Fibroblast of lung (primary cell): Measurements from ENCODE around the gene RBP7. TPM values are rescaled to one million over a fixed set of nuclear protein-coding genes. Genes with fewer than 3 reads are reported as not detected.

Source experiments
- DNase-seq, 2 donors: peaks; one replicate each; pipeline versions ENCODE4 v3.0.0 to v3.0.0-alpha.2; 2010; ENCODE audit warnings: low read depth in 2 of 2
- H2AFZ ChIP-seq: 2 replicates; pipeline ENCODE4 v1.5.1; 2012; ENCODE audit warnings: low read length, control low read depth, inconsistent platforms
- H3K27ac ChIP-seq: 2 replicates; pipeline ENCODE4 v1.5.1; 2011; ENCODE audit warnings: low read length, control low read depth; ENCODE audit not compliant: insufficient read depth
- H3K27me3 ChIP-seq: 2 replicates; pipeline ENCODE4 v1.5.1; 2011; ENCODE audit warnings: mild to moderate bottlenecking, low read length; ENCODE audit not compliant: control insufficient read depth, insufficient read depth
- H3K36me3 ChIP-seq: 2 replicates; pipeline ENCODE4 v1.5.1; 2011; ENCODE audit warnings: low read length; ENCODE audit not compliant: control insufficient read depth, insufficient read depth
- H3K4me1 ChIP-seq: 2 replicates; pipeline ENCODE4 v1.5.1; 2011; ENCODE audit warnings: low read length; ENCODE audit not compliant: control insufficient read depth, insufficient read depth; ENCODE audit errors: extremely low read depth
- H3K4me2 ChIP-seq: 2 replicates; pipeline ENCODE4 v1.5.1; 2011; ENCODE audit warnings: low read length, control low read depth; ENCODE audit not compliant: insufficient read depth; ENCODE audit errors: extremely low read depth
- H3K4me3 ChIP-seq, 4 experiments: fragments of 200-600 bp in 1 of 4; sonication (generic) in 1 of 4; replicated peaks in 1 of 4; 2 replicates each; pipeline ENCODE4 v1.5.1; 2011 to 2016; ENCODE audit warnings: low read length in 4 of 4, low read depth in 3 of 4, mild to moderate bottlenecking in 3 of 4, control low read depth in 2 of 4, inconsistent platforms in 1 of 4, mixed read lengths in 1 of 4; ENCODE audit not compliant: insufficient read depth in 1 of 4; ENCODE audit errors: control extremely low read depth in 1 of 4
- H3K79me2 ChIP-seq: 2 replicates; pipeline ENCODE4 v1.5.1; 2012; ENCODE audit warnings: mild to moderate bottlenecking, low read length, inconsistent platforms; ENCODE audit not compliant: control insufficient read depth, insufficient read depth
- H3K9ac ChIP-seq: 2 replicates; pipeline ENCODE4 v1.5.1; 2011; ENCODE audit warnings: mild to moderate bottlenecking, low read length, control low read depth; ENCODE audit not compliant: insufficient read depth
- H3K9me3 ChIP-seq: 2 replicates; pipeline ENCODE4 v1.5.1; 2012; ENCODE audit warnings: low read depth, low read length; ENCODE audit not compliant: control insufficient read depth, insufficient read depth
- H4K20me1 ChIP-seq: 2 replicates; pipeline ENCODE4 v1.5.1; 2011; ENCODE audit warnings: low read length; ENCODE audit not compliant: control insufficient read depth, insufficient read depth; ENCODE audit errors: extremely low read depth
- EZH2 ChIP-seq: IDR thresholded peaks from 2 replicates; pipeline ENCODE4 v1.5.1; 2012; ENCODE audit warnings: low read length, control low read depth, mild to moderate bottlenecking; ENCODE audit errors: missing control alignments
- polyA plus RNA-seq, 2 donors: library from polyadenylated mRNA; depleted of rRNA in 1 of 2; stranded (reverse) in 1 of 2; unstranded in 1 of 2; fragments of >200 nt; gene quantifications; 2 replicates each; pipeline ENCODE4 v1.2.1, GENCODE V29; 2011 to 2012; ENCODE audit warnings: missing spikeins in 1 of 2
- total RNA-seq: library from RNA; depleted of rRNA; stranded (reverse); fragments of >200 nt; gene quantifications from 2 replicates; pipeline ENCODE4 v1.2.1, GENCODE V29; 2014
- TF ChIP-seq, protein P1 (sequence below), 2 donors: IDR thresholded peaks in 1 of 2; conservative IDR thresholded peaks in 1 of 2; 1 replicate in 1 of 2; 2 replicates in 1 of 2; pipeline ENCODE4 v1.5.1; 2011 to 2012; ENCODE audit warnings: low read length in 2 of 2, control low read depth in 1 of 2, inconsistent platforms in 1 of 2, low read depth in 1 of 2, mild to moderate bottlenecking in 1 of 2

The RBP7 gene
- total and polyA plus RNA-seq, 2 donors (not counting 1 experiment from before 2014, with no cell fraction given) = not detected

DNA sequence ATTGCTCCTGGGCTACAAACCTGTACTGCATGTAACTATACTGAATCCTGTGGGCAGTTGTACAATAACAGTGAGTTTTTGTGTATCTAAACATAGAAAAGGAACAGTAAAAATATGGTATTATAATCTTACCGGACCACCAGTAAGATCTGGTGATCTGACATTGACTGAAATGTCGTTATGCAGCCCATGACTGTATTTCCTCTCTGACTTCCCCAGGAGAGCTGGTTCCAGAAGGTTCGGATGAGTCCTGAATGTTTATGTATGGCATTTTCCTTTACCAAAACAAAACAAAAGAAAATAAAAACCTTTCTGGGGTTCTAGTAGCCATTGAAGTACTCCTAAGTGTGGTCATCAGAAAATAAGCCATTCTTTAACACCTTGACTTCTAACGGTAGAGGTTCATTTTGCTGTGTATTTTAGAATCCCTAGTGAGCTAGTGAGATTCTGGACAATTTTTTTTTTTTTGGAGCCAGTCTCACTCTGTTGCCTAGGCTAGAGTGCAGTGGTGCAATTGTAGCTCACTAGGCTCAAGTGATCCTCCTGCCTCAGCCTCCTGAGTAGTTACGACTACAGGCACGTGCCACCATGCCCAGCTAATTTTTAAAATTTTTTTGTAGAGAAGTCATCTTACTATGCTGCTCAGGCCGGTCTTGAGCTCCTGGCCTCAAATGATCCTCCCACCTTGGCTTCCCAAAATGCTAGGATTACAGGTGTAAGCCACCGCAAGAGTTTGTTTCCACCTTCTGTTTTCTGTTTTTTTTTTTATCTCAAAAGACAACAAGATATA is 63.5 kb downstream of the RBP7 start:
- no peak overlapping the region for H3K9ac ChIP-seq
- H3K27ac ChIP-seq = no peak overlapping the region
- H3K4me1 ChIP-seq = peaks cover 8% of the 10 kb centered on the region
- no peak overlapping the region for H3K4me2 ChIP-seq
- TF ChIP-seq, protein P1, sequence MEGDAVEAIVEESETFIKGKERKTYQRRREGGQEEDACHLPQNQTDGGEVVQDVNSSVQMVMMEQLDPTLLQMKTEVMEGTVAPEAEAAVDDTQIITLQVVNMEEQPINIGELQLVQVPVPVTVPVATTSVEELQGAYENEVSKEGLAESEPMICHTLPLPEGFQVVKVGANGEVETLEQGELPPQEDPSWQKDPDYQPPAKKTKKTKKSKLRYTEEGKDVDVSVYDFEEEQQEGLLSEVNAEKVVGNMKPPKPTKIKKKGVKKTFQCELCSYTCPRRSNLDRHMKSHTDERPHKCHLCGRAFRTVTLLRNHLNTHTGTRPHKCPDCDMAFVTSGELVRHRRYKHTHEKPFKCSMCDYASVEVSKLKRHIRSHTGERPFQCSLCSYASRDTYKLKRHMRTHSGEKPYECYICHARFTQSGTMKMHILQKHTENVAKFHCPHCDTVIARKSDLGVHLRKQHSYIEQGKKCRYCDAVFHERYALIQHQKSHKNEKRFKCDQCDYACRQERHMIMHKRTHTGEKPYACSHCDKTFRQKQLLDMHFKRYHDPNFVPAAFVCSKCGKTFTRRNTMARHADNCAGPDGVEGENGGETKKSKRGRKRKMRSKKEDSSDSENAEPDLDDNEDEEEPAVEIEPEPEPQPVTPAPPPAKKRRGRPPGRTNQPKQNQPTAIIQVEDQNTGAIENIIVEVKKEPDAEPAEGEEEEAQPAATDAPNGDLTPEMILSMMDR (conservative IDR thresholded peaks at IDR 0.05 in 1 of 2, IDR thresholded peaks at IDR 0.05 in 1 of 2; ENCODE audit: low read depth in 1 of 2, low read length in 2 of 2) = no peak
- TF ChIP-seq EZH2 = no peak
- H3K27me3 ChIP-seq = no peaks in the 10 kb centered on the region
- DNase-seq = no peak
- no peaks in the 10 kb centered on the region for H3K36me3 ChIP-seq
- H3K9me3 ChIP-seq = no peaks in the 10 kb centered on the region
- H2AFZ ChIP-seq = no peak overlapping the region
- peaks cover 31% of the 10 kb centered on the region for H3K79me2 ChIP-seq
- no peak overlapping the region for H3K4me3 ChIP-seq
- peaks cover 2% of the 10 kb centered on the region for H4K20me1 ChIP-seq

DNA sequence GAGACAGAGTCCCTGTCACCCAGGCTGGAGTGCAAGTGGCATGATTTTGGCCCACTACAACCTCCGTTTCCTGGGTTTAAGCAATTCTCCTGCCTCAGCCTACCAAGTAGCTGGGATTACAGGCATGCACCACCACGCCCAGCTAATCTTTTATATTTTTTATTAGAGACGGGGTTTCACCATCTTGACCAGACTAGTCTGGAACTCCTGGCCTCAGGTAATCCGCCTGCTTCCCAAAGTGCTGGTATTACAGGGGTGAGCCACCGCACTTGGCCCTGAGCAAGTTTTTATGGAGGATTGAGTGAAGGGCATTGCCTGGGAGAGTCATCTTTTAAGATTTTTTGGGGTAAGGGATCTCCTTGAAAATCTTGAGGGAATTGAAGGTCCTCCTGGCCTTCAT is 64.2 kb downstream of the RBP7 start:
- no peaks in the 10 kb centered on the region for H3K36me3 ChIP-seq
- H2AFZ ChIP-seq = no peak overlapping the region
- no peak overlapping the region for H3K27ac ChIP-seq
- DNase-seq = no peak
- no peaks in the 10 kb centered on the region for H3K9me3 ChIP-seq
- no peak overlapping the region for H3K9ac ChIP-seq
- H3K27me3 ChIP-seq = no peaks in the 10 kb centered on the region
- H3K4me3 ChIP-seq = no peak overlapping the region
- H4K20me1 ChIP-seq = peaks cover 2% of the 10 kb centered on the region
- no peak for TF ChIP-seq EZH2
- TF ChIP-seq, protein P1 (conservative IDR thresholded peaks at IDR 0.05 in 1 of 2, IDR thresholded peaks at IDR 0.05 in 1 of 2; ENCODE audit: low read depth in 1 of 2, low read length in 2 of 2) = no peak
- H3K4me2 ChIP-seq = no peak overlapping the region
- H3K4me1 ChIP-seq = peaks cover 12% of the 10 kb centered on the region
- H3K79me2 ChIP-seq = peaks cover 31% of the 10 kb centered on the region

DNA sequence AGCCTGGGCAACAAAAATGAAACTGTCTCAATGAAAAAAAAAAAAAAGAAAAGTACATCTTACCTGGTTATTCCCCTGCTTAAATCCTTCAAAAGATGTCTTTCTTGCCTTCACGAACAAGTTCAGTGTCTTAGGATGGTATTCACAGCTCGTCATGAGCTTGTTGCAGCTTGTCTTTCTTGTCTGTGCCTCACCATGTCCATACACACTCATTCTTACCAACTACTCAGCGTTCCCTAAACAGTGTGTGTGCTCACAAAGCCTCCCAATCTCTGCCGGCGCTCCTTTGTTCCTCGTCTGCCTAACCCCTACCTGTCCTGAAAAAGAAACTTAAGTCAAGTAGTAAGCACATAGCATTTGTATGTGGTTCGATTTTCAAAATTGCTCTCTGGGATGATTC is 66.8 kb downstream of the RBP7 start:
- Histone ChIP-seq H3K4me3 (no peak overlapping the region), H3K27me3 (no peaks in the 10 kb centered on the region), H3K36me3 (no peaks in the 10 kb centered on the region), H3K27ac (no peak overlapping the region), H3K4me1 (peaks cover 10% of the 10 kb centered on the region), H3K4me2 (no peak overlapping the region), H4K20me1 (no peaks in the 10 kb centered on the region), H3K9ac (no peak overlapping the region), H3K9me3 (no peaks in the 10 kb centered on the region), H3K79me2 (peaks cover 23% of the 10 kb centered on the region), H2AFZ (no peak overlapping the region)
- no peak for DNase-seq
- TF ChIP-seq, protein P1 (conservative IDR thresholded peaks at IDR 0.05 in 1 of 2, IDR thresholded peaks at IDR 0.05 in 1 of 2; ENCODE audit: low read depth in 1 of 2, low read length in 2 of 2) = no peak
- TF ChIP-seq EZH2 = no peak
